Naive thymus-derived CD8-positive, alpha-beta T cell (primary cell): ENCODE data around the gene F2RL1. TPM values are rescaled to one million over a fixed set of nuclear protein-coding genes. Genes with fewer than 3 reads are reported as not detected.
A peak's percentile ranks its signal among the peaks of the same experiment; 100 is the strongest.
"Not testable (repeated sequence)": the region's sequence is repeated elsewhere in the genome, so short reads cannot be mapped to it uniquely, and the experiment has no call there.

Experiments
- ATAC-seq, 2 donors: fragments of 150-1000 bp; cut with Tn5 transposase in 1 of 2; sonication (Bioruptor Pico), chemical (Tn5 transposase) in 1 of 2; 1 replicate in 1 of 2; 2 replicates in 1 of 2; pipeline ENCODE4 v1.10.0; 2021; ENCODE audit warnings: mild to moderate bottlenecking in 2 of 2, moderate library complexity in 2 of 2
- POLR2A ChIA-PET: fragments of 350-600 bp; sonication (Branson Sonifier 250); formaldehyde crosslinking; loops from one replicate; lab custom pipeline; 2021; ENCODE audit warnings: antibody characterized with exemption; lab: Charles Lee
- DNase-seq, 10 donors: peaks; one replicate each; pipeline versions ENCODE4 v3.0.0 to v3.0.0-alpha.2; 2020 to 2022
- H3K27ac Mint-ChIP-seq, 10 donors: one replicate each; pipeline ENCODE4 v1.8.0; 2020 to 2022; ENCODE audit warnings: mild to moderate bottlenecking in 10 of 10, mixed read lengths in 10 of 10, moderate library complexity in 4 of 10, inconsistent platforms in 1 of 10
- H3K27me3 Mint-ChIP-seq, 5 donors: one replicate each; pipeline ENCODE4 v1.8.0; 2021 to 2022; ENCODE audit warnings: mixed read lengths in 5 of 5
- H3K36me3 Mint-ChIP-seq, 3 donors: one replicate each; pipeline ENCODE4 v1.8.0; 2020 to 2022; ENCODE audit warnings: mixed read lengths in 3 of 3, mild to moderate bottlenecking in 2 of 3, inconsistent platforms in 1 of 3
- H3K4me1 Mint-ChIP-seq, 4 donors: one replicate each; pipeline ENCODE4 v1.8.0; 2021 to 2022; ENCODE audit warnings: mixed read lengths in 4 of 4
- H3K4me3 Mint-ChIP-seq, 10 donors: one replicate each; pipeline ENCODE4 v1.8.0; 2020 to 2022; ENCODE audit warnings: mild to moderate bottlenecking in 10 of 10, mixed read lengths in 10 of 10, moderate library complexity in 6 of 10, inconsistent platforms in 1 of 10
- H3K9me3 Mint-ChIP-seq, 9 donors: one replicate each; pipeline ENCODE4 v1.8.0; 2020 to 2022; ENCODE audit warnings: mixed read lengths in 9 of 9, mild to moderate bottlenecking in 3 of 9, inconsistent platforms in 1 of 9, moderate library complexity in 1 of 9
- polyA plus RNA-seq, 3 donors: library from polyadenylated mRNA; unstranded; fragments of 300-500 nt; fragmentation: Illumina TruSeq; gene quantifications; one replicate each; pipeline ENCODE4 v1.2.3, GENCODE V29; 2021
- total RNA-seq, 8 experiments: library from RNA in 2 of 8; stranded (reverse) in 2 of 8; gene quantifications; one replicate each; pipeline ENCODE4 v1.2.3 and lab custom pipeline; 2021 to 2026

Gene F2RL1
- total and polyA plus RNA-seq, 5 experiments from 2014 or later: 0.48 to 4.7 (median 3.1) TPM

DNA sequence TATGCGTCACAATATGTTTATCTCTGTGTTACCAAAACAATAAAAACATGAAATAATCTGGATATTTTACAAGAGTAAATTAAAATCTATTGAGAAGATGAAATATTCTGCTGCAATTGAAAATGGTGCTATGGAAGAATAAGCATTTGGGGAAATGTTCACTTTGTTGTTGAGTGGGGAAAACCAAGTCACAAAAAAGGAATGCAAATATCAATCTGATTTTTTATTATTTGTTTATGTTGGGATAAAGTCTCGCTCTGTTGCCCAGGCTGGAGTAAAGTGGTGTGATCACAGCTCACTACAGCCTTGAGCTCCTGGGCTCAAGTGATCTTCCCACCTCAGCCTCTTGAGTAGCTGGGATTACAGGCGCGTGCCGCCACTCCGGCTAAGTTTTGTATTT, 8.6 kb upstream of the F2RL1 start:
- Mint-ChIP-seq H3K9me3 (peaks cover 0 to 9% (median 0%) of the 10 kb centered on the region in 9 donors), H3K4me3 (no peak overlapping the region), H3K4me1 (no peaks in the 10 kb centered on the region), H3K27ac (no peak overlapping the region), H3K27me3 (peaks cover 0 to 4% (median 1%) of the 10 kb centered on the region in 5 donors), H3K36me3 (no peaks in the 10 kb centered on the region)
- ATAC-seq (no peak), DNase-seq (no peak)
- POLR2A ChIA-PET: no interaction called here

DNA sequence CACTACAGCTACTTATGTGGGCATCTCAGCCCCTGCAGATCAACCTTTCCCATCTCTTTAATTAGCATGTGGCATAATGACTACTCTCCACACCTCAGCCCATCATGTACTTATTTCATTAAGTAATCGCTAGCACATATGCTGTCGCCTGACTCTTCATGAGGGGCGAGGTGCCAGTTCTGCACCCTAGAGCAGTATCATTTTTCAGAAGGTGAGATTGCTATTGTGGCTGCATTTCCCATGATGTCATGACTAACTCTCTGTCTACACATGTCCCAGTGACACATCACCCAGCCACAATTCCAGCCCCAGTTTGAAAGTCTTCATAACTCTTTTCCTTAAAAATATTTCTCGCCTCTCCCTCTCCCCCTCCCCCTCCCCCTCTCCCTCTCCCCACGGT, 7.6 kb upstream of the F2RL1 start:
- no peaks in the 10 kb centered on the region for H3K4me1 Mint-ChIP-seq
- H3K4me3 Mint-ChIP-seq: no peak overlapping the region
- H3K36me3 Mint-ChIP-seq: no peaks in the 10 kb centered on the region
- H3K27ac Mint-ChIP-seq: no peak overlapping the region
- DNase-seq (no peak), ATAC-seq (no peak)
- H3K27me3 Mint-ChIP-seq: peaks cover 0 to 13% (median 6%) of the 10 kb centered on the region in 5 donors
- POLR2A ChIA-PET: no interaction called here
- peaks cover 0 to 9% (median 0%) of the 10 kb centered on the region in 9 donors for H3K9me3 Mint-ChIP-seq

DNA sequence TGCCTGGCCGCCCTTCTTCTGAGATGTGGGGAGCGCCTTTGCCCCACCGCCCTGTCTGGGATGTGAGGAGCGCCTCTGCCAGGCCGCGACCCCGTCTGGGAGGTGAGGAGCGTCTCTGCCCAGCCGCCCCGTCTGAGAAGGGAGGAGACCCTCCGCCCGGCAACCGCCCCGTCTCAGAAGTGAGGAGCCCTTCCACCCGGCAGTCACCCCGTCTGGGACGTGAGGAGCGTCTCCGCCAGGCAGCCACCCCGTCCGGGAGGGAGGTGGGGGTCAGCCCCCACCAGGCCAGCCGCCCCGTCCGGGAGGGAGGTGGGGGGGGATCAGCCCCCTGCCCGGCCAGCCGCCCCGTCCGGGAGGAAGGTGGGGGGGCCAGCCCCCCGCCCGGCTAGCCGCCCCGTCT, 6.6 kb upstream of the F2RL1 start:
- H3K27ac Mint-ChIP-seq, H3K9me3 Mint-ChIP-seq, POLR2A ChIA-PET, H3K4me1 Mint-ChIP-seq, ATAC-seq, H3K36me3 Mint-ChIP-seq, H3K4me3 Mint-ChIP-seq, DNase-seq: not testable (repeated sequence)
- peaks cover 1 to 15% (median 9%) of the 10 kb centered on the region in 5 donors for H3K27me3 Mint-ChIP-seq

DNA sequence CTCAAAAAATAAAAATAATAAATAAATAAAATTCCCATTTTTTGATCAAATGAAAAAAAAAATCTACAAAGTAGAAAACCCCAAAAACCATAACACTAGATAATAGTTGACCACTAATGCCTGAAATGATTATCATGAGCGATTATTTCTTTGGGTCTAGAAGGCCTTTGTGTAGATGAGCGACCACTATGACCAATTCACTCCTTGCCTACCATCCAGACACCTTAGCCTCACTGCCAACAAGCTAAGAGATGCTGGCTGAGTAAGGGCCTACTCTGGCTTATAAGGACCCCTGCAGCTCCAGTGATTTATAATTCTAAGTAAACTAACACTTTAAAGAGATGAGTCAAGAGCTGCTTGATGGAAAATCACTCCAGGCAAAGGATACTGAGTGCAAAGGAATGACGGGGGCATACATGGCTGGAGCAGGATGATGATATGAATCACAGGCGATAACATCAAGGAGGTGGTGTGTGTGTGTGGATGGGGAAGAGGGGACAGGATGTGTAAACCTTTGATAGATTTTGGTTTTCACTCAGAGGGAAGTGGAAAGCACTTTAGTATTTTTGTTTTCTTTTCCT, 4.8 kb upstream of the F2RL1 start:
- POLR2A ChIA-PET: no interaction called here
- Mint-ChIP-seq H3K4me1 (peaks cover 2 to 9% (median 6%) of the 10 kb centered on the region in 4 donors), H3K4me3 (no peak overlapping the region), H3K27me3 (peaks cover 7 to 28% (median 14%) of the 10 kb centered on the region in 5 donors), H3K27ac (peak overlapping the region in 1 of 10 donors; percentile 9), H3K9me3 (peaks cover 0 to 9% (median 0%) of the 10 kb centered on the region in 9 donors), H3K36me3 (no peaks in the 10 kb centered on the region)
- DNase-seq (no peak), ATAC-seq (no peak)

DNA sequence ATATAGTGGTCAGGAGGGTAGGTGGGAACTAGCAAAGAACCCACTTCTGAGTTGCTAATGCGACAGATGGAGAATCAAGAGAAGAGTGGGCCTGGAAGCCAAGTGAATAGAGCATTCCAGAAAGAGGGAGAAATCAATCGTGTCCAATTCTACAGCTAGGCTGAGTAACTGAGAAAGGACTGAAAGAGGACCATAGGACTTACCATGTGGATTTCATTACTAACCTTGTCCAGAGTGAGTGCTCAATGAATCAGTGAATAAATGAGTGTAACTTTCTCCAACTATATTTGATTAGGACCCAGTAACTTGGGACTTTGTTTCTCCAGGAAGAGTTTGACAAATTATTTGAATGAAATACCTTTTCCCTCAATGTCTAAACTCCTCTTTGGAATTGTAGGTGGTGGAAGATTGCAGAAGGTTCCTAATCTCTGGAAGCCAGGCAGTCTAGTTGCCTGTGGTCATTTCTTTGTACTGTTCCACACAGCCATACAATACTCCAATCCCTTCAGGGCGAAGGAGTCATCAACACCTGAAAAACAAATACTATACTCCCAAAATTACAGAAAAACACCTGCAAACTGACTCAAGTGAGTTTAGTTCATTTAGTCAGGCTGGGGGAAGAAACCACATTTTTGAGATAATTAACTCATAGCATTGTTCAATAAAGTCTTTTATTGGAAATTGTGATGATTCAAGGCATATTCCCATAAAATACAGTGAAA, 2.6 kb upstream of the F2RL1 start:
- Mint-ChIP-seq H3K4me3 (peak overlapping the region in 1 of 10 donors; percentile 46), H3K4me1 (peaks cover 3 to 19% (median 17%) of the 10 kb centered on the region in 4 donors), H3K9me3 (peaks cover 0 to 1% (median 0%) of the 10 kb centered on the region in 9 donors), H3K36me3 (no peaks in the 10 kb centered on the region), H3K27ac (no peak overlapping the region), H3K27me3 (peaks cover 7 to 29% (median 14%) of the 10 kb centered on the region in 5 donors)
- DNase-seq: no peak
- ATAC-seq: no peak
- POLR2A ChIA-PET: no interaction called here

DNA sequence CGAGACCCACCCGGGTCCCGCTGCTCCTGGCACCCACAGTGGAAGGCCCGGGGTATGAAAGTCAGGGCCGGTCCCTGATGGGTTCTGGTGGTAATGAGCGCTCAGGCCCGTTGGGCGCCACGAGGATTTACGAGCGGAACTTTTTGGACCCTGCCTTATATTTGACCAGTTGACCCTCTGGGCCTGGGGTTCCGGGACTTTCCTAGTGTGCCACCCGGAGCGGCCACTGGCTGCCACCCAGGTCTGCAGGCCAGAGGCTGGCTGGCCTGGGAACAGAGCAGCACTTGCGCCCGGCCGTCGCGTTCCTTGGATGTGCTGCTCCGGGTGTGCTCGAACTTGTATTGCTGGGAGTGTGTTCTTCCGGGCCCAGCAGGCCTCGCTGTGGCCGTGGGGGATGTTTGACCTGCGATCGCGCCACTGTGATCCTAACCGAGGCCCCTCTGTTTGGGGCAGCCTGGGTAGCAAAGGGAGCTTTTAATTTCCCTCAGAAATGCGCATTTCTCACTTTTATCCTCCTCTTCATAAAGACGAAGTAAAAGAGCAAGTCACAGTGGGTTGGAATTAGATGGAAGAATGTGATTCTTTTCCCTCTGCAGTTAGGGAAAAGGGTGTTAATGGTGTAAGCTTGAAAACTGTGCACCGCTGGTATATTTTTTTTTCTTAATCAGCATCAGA, 1.2 kb downstream of the F2RL1 start:
- Mint-ChIP-seq H3K36me3 (peaks cover 3 to 8% (median 5%) of the 10 kb centered on the region in 3 donors), H3K9me3 (peaks cover 0 to 4% (median 0%) of the 10 kb centered on the region in 9 donors), H3K27me3 (peaks cover 7 to 29% (median 14%) of the 10 kb centered on the region in 5 donors), H3K4me3 (peak overlapping the region; percentile 83 to 91 (median 88)), H3K4me1 (peaks cover 3 to 19% (median 18%) of the 10 kb centered on the region in 4 donors), H3K27ac (peak overlapping the region in 4 of 10 donors; percentile 44 to 72 (median 71))
- ATAC-seq (no peak), DNase-seq (no peak)
- POLR2A ChIA-PET: interaction anchor here (1.0 kb wide), 1 partner anchor 210 kb away, joined by 3 read pairs; the partner anchor contains the start of gene AGGF1

DNA sequence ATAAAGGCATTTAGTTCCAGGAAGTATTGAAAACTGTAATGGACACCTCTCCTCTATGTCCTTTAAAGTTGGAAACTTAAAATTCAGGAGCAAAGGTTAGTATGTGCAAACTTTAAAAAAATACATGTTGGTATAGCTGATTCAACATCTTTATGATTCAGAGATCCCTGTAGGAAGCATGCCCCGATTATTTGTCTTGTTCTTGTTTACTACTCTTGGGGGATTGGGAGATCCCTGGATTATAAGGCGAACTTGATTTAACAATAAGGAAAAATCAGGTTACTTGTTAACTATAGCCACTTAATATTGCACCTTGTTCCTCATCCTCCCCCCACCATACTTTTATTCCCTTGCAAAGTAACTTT, 1.7 kb downstream of the F2RL1 start:
- DNase-seq (no peak), ATAC-seq (no peak)
- peak overlapping the region in 3 of 10 donors; percentile 52 to 72 (median 71) for H3K27ac Mint-ChIP-seq
- H3K36me3 Mint-ChIP-seq: peaks cover 3 to 8% (median 5%) of the 10 kb centered on the region in 3 donors
- peak overlapping the region; percentile 83 to 91 (median 88) for H3K4me3 Mint-ChIP-seq
- H3K27me3 Mint-ChIP-seq: peaks cover 7 to 28% (median 10%) of the 10 kb centered on the region in 5 donors
- peaks cover 0 to 5% (median 0%) of the 10 kb centered on the region in 9 donors for H3K9me3 Mint-ChIP-seq
- peaks cover 3 to 19% (median 18%) of the 10 kb centered on the region in 4 donors for H3K4me1 Mint-ChIP-seq
- POLR2A ChIA-PET: interaction anchor here (1.0 kb wide), 1 partner anchor 210 kb away, joined by 3 read pairs; the partner anchor contains the start of gene AGGF1

DNA sequence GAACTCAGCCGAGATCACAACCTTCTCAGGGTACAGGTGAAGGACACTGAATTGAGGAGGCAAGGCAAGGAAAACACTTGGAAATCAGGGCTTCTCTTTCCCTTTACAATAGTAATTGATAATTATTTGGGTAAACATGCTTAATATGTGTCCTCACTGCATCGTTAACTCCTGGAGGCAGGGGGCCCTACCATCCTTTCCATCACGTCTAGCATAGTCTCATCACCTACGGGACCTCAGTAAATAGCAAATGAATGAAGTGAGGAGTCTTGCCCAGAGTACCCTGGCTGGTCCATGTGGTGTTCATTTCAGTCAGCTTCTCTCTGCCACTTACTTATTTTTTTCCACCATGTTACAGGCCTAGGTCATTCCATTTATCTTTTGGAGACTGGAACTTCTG, 2.3 kb downstream of the F2RL1 start:
- POLR2A ChIA-PET: interaction anchor here (0.7 kb wide), 1 partner anchor 126 kb away, joined by 5 read pairs; no protein-coding TSS in a partner anchor
- H3K36me3 Mint-ChIP-seq: peaks cover 3 to 8% (median 5%) of the 10 kb centered on the region in 3 donors
- peaks cover 3 to 19% (median 18%) of the 10 kb centered on the region in 4 donors for H3K4me1 Mint-ChIP-seq
- DNase-seq (no peak), ATAC-seq (no peak)
- H3K27ac Mint-ChIP-seq: no peak overlapping the region
- H3K9me3 Mint-ChIP-seq: peaks cover 0 to 6% (median 0%) of the 10 kb centered on the region in 9 donors
- peaks cover 3 to 27% (median 7%) of the 10 kb centered on the region in 5 donors for H3K27me3 Mint-ChIP-seq
- H3K4me3 Mint-ChIP-seq: peak overlapping the region in 8 of 10 donors; percentile 31 to 91 (median 87)

DNA sequence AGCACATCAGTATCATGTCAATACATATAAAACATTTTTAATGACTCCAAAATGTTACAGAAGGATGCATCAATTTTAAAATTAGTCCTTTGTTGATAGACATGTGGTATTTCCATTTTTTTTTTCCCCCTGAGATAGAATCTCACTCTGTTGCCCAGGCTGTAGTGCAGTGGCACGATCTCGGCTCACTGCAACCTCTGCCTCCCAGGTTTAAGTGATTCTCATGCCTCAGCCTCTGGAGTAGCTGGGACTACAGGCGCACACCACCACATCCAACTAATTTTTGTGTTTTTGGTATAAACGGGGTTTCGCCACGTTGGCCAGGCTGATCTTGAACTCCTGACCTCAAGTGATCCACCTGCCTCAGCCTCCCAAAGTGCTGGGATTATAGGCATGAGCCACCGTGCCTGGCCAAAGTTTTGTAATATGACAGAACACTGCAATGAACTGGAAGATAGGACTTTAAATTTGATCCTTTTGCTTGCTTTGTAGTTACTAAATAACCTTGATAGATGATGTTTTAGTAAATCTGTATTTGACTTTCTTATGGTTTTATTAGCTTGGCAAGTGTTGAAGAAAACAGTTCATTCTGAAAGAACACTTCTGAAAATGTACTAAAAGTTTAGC, 3.4 kb downstream of the F2RL1 start:
- not testable (repeated sequence) for H3K9me3 Mint-ChIP-seq, DNase-seq, H3K36me3 Mint-ChIP-seq, H3K4me3 Mint-ChIP-seq, ATAC-seq
- Mint-ChIP-seq H3K4me1 (peaks cover 3 to 19% (median 18%) of the 10 kb centered on the region in 4 donors), H3K27me3 (peaks cover 0 to 18% (median 6%) of the 10 kb centered on the region in 5 donors), H3K27ac (peak overlapping the region in 1 of 10 donors; percentile 9)
- POLR2A ChIA-PET: interaction anchor here (0.7 kb wide), 1 partner anchor 127 kb away, joined by 5 read pairs; no protein-coding TSS in a partner anchor

DNA sequence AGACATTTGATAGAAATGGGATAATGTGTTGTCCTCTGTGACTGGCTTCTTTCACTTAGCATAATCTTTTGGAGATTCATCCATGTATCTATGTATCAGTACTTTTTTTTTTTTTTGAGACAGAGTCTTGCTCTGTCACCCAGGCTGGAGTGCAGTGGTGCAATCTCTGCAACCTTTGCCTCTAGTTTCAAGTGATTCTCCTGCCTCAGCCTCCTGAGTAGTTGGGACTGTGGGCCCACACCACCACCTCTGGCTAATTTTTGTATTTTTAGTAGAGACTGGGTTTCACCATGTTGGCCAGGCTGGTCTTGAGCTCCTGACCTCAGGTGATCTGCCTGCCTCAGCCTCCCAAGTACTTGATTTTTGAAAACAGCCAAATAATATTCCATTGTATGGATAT, 7.6 kb downstream of the F2RL1 start:
- not testable (repeated sequence) for ATAC-seq

DNA sequence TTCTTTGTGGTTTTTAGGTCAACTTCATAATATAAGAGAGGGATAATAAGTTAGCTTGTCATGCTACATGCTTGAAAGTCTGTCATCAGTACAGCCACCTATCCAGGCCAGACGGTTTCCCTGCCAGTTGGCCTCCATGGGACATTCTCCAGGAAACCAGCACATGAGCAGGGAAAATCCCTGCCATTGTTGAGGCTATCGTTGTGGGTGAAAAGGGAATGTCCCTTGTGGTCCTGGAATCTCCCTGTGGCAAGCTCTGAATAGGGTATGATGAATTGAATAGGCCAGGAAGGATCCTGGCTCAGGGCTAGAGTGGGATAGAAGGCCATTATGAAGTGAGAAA, 12.3 kb downstream of the F2RL1 start:
- DNase-seq (no peak), ATAC-seq (no peak)
- Mint-ChIP-seq H3K27ac (no peak overlapping the region), H3K9me3 (no peaks in the 10 kb centered on the region), H3K4me1 (no peaks in the 10 kb centered on the region), H3K27me3 (no peaks in the 10 kb centered on the region), H3K36me3 (peaks cover 0 to 13% (median 10%) of the 10 kb centered on the region in 3 donors), H3K4me3 (no peak overlapping the region)
- POLR2A ChIA-PET: no interaction called here

More for the DNA sequence above, 7.6 kb downstream of the F2RL1 start:
- H3K27me3 Mint-ChIP-seq, H3K9me3 Mint-ChIP-seq, H3K36me3 Mint-ChIP-seq, H3K4me1 Mint-ChIP-seq, H3K4me3 Mint-ChIP-seq, H3K27ac Mint-ChIP-seq, DNase-seq, POLR2A ChIA-PET: not testable (repeated sequence)

DNA sequence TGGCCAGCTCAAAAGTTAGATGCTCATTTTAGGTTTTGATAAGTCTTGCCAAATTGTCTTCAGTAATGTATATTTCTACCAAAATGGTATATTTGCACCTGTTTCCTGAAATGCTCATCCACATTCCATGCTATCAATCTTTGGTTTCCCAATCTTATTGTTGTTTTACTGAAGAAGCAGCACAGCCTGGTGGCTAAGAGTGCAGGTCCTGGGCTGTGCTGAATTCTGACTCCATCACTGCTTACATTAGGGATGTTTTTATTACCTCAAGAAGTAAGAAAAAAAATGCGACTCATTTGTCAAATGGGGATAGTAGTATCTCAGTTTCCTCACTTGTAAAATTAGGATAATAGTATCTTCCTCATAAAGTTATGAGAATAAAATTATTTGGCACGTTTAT, 17.4 kb downstream of the F2RL1 start:
- Mint-ChIP-seq H3K4me3 (no peak overlapping the region), H3K9me3 (no peaks in the 10 kb centered on the region), H3K27ac (no peak overlapping the region), H3K4me1 (no peaks in the 10 kb centered on the region), H3K27me3 (no peaks in the 10 kb centered on the region), H3K36me3 (peaks cover 0 to 13% (median 10%) of the 10 kb centered on the region in 3 donors)
- no peak for ATAC-seq
- DNase-seq: no peak
- POLR2A ChIA-PET: no interaction called here
